CD4-positive, alpha-beta T cell treated with Interleukin-2 at 100 ng/mL for 4 hours (primary cell): ENCODE results near the gene SARM1.
"Not testable (repeated sequence)": the region's sequence is repeated elsewhere in the genome, so short reads cannot be mapped to it uniquely, and the experiment has no call there.

Source experiments
- DNase-seq: peaks from one replicate; pipeline ENCODE4 v3.0.0-alpha.2; 2020; ENCODE audit warnings: low spot score

SARM1 gene

DNA sequence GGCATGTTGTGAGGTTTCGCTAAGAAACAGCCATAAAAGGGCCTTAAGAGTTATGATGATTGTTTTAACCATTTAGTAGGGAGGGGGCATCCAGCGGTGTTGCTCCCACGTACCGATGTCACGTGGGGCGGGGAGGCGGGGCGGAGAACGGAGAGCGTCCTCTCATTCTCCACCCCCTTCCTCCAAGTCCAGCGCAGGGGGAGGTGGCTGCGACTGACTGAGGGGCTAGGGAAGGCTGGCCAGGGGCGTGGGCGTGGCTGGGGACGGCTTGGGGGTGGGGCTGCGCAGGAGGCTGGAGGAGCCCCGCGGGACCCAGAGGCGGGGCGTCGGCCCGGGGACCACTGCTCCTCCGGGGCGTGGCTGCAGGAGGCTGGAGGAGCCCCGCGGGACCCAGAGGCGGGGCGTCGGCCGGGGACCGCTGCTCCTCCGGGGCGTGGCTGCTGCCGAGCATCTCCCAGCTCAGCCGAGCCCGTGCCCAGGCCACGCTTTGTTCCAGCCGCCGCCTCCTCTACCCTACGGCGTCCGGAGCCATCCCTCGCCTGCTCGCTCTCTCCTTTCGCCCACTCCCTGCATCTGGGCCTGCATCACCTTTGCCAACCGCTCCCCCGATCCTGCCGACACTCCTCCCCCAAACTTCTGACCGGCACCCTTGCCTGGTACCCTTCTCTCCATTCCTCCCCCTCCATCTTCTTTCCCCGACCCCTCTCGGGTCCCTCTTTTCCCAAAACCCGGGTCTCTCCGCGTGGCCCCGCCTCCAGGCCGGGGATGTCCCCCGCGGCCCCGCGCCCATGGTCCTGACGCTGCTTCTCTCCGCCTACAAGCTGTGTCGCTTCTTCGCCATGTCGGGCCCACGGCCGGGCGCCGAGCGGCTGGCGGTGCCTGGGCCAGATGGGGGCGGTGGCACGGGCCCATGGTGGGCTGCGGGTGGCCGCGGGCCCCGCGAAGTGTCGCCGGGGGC lies at the start of gene SARM1:
Gene SARM1 (plus strand): TSS at position 450 of the 958 bp plus-strand sequence. CDS start 339 bp downstream, at position 789.
- DNase-seq = peak; percentile 91

DNA sequence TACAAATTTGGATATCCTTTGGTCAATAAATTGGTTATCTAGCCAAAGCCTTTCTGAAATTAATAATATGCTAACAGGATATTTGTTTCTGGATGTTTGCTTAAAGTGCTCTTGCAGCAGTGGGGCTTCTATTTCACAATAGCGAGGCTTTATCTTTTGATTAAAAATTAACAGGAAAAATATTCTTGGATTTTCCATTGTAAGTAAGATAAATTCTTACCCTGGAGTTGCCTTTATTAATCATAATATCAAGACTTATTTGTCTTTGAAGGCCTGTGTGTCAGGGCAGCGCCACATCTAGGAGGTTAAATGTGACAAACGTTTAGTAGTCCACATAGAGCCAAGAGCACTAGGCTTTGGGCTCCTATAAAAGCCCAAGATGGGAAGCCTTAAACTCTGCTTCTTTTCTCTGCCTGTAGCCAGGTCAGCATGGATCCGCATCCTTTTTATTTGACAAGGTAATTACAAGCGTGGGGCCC lies 47.2 kb upstream of the SARM1 start:
- no peak for DNase-seq

DNA sequence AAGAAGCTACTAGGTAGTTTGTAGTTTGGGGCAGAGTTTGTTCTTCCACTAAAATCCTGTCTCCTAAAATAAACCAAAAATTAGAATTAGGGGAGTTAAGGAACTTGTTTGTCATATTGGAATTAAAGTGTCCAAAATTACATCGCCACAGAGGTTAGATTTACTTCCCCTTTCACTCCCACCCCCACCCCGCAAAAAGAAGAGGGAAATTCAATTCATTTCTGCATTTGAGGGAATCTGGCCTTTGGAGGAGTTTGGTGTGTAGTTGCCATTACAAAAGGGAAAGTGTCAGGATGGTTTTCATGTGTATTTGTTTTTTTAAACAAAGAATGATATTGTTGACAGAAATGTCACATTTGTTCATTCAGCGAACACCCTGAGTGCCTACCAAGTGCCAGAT lies 46.7 kb upstream of the SARM1 start:
- DNase-seq = no peak

DNA sequence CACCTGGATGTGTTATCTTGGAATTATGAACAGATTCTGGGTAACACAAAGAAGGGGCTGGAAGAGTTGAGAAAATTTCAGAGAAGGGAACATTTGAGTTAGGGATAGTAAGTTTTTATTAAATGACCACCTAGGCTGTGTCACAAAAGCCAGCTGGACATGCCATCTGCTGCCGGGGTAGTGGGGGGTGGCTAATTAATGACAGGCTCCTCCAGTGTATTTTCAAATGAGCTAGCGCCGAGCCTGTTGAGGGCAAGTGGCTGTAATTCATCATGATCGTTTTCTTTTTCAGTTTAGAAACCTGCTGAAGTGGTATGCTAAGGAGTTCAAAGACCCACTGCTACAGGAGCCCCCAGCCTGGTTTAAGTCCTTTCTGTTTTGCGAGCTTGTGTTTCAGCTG lies 46.3 kb upstream of the SARM1 start:
- DNase-seq = no peak

DNA sequence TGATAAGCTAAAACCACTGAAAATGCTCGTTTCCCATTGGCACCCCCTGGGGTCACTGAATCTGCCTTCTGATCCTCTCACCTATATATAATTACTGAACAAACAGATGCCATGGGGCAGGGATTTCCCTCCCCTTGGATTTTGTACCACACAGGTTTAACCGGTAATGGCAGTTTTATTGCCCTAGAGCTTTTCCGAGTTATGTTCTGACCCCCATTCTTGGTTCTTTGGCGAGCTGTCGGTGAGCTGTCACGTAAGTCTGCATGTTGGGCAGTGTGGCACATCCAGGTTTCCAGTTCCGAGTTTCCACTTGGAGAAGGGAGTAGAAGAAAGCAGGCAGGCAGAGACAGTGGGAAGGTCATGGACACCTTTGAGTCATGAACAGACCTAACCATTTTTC lies 45.4 kb upstream of the SARM1 start:
- no peak for DNase-seq

DNA sequence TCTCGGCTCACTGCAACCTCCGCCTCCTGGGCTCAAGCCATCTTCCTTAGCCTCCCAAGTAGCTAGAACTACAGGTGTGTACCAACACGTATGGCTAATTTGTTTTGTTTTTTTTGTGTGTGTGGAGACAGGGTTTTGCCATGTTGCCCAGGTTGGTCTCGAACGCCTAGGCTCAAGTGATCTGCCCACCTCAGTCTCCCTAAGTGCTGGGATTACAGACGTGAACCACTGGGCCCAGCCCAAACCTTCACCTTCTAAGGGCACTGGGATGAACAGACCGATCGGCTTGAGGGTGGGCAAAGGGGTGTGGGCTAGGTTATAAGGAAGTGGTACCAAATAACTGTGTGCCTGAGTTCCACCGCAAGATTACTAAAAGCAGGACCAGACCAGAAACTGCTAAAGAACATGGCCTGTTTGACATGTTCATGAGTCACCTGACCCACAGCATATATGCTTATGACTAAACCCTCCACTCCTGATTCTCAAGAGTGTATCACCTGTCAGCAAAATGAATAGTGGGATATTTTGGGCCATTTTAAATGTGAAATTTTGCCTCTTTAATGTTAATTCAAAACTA lies 44.4 kb upstream of the SARM1 start:
- DNase-seq = no peak

DNA sequence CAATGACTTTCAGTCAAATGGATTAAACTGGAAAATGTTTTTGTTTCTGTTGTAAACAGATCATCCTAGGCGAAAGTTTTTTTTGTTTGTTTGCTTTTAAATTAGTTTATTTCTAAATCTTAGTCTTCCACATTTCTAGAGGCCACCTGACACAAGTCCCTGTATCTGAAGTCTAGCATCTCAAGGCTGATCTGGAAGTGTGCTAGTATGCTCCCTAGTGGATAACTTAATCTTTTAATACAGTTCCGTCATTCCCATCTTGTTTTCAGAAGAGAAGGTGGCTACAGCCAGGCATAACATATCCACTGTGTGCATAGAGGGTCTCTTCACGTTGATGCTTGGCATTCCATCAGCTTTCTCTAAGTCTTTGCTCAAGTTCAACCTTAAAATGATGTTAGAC lies 43.8 kb upstream of the SARM1 start:
- DNase-seq = no peak

DNA sequence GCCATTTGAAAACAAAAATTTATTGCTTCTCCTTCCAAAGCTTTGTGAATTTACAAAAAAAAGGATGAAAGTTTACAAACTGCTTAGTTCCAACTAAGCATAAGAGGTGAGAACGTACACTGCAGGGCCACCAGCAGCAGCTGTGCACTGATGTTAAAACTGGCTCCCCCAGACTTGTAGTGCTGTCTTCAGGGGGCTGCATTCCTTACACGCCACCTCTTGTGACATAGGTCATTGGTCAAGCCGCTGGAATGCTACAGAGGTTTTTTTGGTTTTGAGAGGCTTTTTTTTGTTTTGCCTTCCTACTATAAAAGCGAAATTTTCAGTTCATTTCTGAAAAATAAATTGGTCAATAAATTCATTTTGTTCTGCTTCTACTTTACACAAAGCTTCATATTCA lies 43.2 kb upstream of the SARM1 start:
- DNase-seq = no peak

DNA sequence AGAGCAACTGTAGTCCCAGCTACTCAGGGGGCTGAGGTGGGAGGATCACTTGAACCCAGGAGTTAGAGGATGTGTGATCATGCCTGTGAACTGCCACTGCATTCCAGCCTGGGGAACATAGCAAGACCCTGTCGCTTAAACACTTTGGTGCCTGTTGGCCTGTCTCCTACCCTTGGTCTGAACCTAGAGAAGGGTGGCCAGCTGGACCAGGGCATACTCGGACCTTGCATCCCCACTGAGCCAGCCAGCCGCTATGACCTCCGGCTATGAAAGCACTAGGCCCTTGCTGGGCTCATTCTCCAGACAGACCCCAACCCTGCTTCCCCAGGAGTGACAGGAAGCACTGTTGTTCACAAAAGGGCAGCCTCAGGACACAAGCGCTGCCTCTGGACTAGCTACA lies 40.8 kb upstream of the SARM1 start:
- no peak for DNase-seq

DNA sequence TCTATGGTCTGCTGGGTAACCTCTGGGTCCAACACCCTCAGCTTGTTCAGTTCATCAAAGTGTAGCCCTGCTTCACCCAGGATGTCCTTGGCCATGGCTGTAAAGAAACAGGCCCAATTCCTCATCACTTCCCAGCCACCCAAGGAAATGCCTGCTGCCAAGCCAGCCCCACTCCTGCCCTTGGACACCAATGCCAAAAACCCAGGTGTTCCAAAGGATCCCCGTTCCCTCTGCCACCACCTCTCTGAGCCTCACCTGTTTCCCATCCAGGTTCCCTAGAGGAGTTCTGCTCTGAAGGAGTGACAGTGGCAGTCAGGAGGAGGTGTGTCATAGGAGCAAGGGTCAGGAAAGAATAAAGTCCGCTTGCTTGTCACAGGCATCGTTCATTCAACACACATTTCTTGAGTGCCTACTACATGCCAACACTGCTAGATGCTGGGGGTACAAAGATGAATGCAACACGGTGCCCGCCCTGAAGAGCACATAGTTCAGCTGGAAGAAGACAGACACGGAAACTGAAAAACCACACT lies 39.5 kb upstream of the SARM1 start:
- DNase-seq = no peak

DNA sequence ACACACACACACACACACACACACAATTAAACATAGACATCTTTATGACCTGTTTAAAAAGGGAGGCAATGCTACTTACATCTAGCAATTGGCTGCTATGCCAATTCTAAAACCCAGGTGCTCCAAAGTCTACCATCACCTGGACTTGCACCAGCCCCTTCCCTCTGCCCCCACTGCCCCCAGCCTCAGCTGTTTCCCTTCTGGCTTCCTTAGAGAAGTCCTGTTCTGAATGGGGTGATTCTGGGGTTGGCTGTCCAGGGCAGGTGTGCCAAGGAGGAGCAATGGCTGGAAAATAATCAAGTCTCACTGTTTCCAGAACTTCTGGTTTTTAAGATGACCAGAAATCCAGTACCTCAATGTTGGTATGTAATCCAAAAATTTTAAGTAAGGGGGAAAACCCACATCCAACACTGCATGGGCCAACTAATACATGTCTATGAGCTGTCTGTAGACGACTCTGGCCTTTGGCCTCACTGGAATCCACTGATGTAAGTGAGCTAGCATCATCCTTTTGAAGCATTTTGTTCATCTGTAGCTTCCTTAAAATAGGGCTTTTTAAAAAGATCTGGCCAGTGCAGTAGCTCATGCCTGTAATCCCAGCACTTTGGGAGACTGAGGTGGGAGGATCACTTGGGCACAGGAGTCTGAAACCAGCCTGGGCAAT lies 38.3 kb upstream of the SARM1 start:
- no peak for DNase-seq

DNA sequence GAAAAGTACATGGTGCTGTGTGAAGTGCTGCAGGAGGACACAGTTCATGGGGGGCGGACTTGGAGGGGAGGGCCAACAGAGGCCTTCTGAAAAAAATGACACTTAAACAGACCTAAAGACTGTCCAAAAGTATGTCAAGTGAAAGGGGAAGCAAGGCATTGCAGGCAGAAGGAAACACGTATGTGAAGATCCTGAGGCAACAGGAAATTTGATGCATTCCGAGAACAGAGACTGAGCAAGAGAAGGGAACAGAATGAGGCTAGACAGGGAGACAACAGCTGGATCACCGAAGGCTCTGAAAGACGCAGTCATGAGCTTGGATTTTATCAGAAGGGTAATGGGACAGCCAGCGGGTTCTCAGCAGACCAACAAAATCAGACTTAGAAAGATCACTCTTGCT lies 37.3 kb upstream of the SARM1 start:
- no peak for DNase-seq

DNA sequence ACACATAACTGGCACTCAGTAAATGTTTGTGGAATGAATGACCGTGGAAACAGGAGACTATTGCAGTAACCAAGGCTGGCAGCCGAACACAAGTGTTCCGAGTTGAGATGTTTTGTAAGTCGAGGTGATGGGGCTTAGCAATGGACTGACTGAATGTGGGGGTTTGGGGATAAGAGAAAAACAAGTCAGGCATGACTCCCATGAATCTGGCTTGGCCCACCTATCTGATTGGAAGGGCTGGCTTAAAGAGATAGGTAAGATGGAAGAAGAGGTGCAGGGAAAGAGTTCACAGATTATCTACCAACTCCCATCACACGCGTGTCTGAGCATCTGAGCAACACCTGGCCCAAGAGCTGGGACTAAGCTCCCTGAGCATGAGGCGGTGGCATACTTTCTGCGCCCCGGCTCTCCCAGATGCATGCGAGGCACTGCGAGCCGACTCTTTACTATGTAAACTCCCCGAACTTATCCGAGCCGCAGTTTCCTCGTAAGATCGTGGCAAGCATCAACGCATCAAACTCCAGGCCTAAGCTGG lies 36.8 kb upstream of the SARM1 start:
- DNase-seq = no peak

DNA sequence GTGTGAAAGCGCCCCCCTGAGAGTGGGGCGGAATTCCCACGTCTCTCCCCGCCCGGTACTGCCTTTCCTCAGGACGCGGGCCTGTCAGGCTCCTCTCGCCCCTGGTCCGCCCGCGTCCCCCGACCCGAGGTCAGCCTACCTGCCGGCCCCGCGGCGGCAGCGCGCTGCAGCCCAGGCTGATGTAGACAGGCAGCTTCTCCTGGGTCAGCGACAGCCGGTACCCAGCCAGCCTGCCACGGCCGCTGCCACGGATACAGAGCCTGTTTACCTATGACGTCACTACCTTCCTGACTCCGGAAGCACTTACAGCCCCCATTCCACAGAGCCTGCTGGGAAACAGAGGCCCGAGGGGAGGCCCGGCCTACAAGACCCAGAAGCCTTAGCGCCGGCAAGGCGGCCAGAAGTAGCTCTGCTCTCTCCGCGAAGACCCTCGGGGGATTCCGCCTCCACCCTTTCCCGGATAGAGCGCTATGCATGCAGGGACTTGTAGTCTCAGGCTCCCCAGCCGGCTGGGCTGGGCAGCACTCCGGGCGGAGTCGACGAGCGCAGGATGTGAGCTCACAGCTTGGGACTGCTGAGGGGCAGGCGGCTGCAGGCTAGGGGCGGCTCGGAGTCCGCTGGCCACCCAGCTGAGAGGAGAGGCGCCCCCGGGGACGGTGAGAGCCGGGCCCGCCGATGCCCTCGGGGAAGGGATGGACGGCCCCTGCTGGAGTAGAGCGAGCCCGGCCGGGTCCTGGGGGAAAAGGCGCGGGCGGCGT lies 36.1 kb upstream of the SARM1 start, which contains the start of the genes IFT20 and TNFAIP1:
Gene IFT20 (minus strand): TSS at position 272 of the 758 bp plus-strand sequence. CDS start 3,487 bp downstream, outside the sequence.
Gene TNFAIP1 (plus strand): TSS at position 561 of the 758 bp plus-strand sequence. CDS start 3,761 bp downstream, outside the sequence.
- peak; percentile 99 for DNase-seq

DNA sequence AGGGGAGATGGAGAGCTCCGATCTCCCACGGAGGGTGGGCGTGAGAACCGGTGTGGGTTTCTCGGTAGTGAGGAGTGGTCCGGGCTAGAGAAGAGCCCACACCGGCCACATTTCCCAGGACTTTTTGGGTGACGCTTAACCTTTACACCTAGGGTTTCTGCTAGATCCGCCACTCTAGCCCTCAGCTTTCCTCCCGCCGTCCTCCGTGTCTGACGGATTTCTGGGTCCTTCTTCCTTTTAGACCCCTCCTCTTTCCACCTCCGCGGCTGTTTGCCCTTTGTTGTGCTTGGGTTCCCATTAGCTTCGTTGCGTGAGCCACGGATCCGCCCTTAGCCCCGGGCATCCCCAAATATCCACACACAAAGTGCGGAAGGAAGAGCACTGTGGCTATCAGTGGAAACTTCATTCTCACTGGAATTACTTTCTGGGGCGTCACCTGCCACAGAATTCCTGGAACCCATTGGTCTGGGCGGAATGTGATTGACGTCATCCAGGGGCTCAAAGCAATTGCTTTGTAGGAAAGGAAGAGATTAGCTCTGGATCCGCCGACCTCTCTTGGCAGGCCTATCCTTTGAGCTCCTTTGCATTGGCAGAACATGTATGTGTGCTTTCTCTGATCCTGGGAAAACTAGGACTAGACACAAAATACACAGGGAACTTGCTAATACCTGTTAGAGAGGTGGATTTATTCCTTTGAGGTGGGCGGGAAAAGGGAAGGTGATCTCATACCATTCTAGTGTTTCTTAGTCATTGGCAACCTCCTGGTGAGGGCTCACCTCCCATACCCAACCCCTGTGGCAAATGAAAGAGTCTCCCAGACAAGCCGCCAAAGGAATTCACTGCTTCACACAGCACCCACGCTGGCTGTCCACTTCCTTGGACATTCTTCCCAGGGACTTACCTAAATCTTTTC lies 35.3 kb upstream of the SARM1 start:
- DNase-seq = peak; percentile 7

DNA sequence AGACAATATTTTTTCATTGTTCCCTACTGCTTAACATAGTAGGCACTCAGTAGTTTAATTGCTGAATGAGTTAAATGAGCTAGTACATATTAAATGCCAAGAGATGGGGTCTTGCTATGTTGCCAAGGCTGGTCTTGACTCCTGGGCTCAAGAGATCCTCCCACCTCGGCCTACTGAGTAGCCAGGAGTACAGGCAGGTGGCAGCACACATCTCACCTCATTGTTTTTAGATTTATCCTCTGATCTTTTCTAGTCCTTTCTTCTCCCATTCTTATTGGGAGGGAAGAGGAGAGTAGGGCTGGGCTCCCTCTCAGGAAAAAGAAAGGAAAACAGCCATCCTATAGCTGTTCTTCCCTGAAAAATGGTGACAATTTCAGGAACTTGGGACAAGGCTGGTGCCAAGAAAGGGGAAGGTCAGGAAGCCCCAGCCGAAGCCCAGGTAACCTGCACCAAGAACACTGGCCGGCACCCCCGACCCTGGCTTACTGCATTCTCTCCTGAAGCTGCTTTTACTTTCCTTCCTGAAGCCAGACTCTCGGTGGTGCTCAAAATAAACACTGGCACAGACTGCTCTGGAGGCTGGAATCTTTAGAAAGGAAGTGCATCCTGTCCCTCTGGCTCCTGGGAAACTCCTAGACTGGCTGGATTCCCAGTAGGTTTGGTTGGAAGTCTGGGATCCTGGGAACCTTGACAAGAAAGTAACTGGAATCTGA lies 33.3 kb upstream of the SARM1 start:
- no peak for DNase-seq

DNA sequence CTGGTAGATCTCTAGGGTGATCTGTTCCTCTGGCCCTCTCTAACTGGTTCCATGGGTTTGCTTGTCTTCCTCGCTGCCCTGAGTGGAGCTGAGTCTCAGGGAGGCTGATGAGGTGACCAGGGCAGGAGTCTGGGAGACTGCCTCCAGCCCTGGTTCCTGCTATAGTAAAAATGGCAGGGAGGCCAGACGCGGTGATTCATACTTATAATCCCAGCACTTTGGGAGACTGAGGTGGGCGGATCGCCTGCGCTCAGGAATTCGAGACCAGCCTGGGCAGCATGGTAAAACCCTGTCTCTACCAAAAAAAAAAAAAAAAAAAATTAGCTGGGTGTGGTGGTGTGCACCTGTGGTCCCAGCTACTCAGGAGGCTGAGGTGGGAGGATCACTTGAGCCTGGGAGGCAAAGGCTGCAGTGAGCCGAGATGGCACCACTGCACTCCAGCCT lies 32.7 kb upstream of the SARM1 start:
- DNase-seq = not testable (repeated sequence)

DNA sequence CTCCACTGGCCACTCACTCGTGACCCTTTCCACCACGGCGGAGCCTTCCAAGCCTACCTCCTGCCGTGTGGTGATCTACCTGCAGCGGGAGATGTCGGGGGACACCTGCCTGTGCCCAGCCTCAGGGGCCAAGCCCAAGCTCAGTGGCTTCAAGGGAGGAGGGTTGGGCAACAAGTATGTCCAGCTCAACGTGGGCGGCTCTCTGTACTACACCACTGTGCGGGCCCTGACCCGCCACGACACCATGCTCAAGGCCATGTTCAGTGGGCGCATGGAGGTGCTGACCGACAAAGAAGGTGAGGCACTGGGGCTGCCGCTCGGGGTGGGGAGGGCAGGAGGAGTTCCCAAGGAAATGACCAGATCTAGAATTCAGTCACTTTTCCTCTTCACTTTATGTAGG lies 32.1 kb upstream of the SARM1 start:
- no peak for DNase-seq

DNA sequence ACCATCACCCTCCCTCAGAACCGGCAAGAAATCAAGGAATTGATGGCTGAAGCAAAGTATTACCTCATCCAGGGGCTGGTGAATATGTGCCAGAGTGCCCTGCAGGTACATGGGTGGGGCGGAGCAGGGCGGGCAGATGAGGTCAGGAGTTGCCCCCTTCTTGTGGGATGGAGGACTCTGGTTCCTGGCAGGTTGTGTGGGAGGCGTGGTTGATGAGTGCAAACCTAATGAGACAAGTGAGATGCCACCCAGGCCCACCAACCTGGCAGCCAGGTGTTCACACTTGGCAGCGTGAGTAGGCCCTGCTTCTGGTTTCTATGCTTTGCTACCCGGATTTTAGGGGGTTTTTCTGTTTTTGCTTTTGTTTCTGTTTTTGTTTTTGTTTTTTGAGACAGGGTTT lies 31.1 kb upstream of the SARM1 start:
- DNase-seq = no peak
